ENCODE results near the gene PRRT2.

DNA sequence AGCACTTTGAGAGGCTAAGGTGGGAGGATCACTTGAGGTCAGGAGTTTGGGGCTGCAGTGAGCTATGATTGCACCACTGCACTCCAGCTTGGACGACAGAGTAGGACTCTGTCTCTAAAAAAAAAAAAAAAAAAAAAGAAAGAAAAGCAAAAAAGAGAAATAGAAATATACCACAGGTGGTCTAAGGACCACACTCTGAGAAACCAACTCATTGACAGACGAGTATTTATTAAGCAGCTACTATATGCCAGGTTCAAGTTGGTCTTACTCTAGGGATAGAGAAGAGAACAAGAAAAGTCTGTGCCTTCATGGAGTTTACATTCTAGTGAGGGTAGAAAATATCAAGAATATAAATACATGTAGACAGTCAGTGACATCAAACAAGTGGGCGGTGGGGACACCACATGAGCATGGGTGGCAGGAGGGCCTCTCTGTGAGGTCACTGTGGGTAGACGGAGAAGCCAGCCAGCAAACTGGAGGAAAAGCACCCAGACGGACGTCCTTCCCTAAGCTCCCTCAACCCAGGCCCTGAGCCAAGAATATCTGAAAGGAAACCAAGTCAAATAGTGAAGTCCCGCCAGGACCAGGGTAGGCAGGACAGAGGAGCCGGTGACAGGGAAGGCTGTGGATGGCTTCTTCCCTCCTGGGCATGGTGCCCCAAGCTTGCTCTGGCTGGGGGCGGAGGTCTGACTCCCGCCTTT, 46.3 kb downstream of the PRRT2 start:
- no peak for TF ChIP-seq POLR2AphosphoS5 (IDR thresholded peaks at IDR 0.05; ENCODE audit: low read depth, low read length)
- no peak for TF ChIP-seq TAF1 (IDR thresholded peaks at IDR 0.05; ENCODE audit: low read depth, low read length)
- no peak for TF ChIP-seq POLR2A (IDR thresholded peaks at IDR 0.05; ENCODE audit: low read depth, low read length)
- no peak for TF ChIP-seq SPI1 (IDR thresholded peaks at IDR 0.05; ENCODE audit: low read depth, low read length)
- no peak for TF ChIP-seq POU2F2 (IDR thresholded peaks at IDR 0.05; ENCODE audit: low read depth, low read length)
- TF ChIP-seq PAX5 (IDR thresholded peaks at IDR 0.05; ENCODE audit: insufficient read depth, low read length, severe bottlenecking) = no peak
